Thoracic aorta (tissue), 2 donors: ENCODE measurements around the gene NLRC5. TPM values are rescaled to one million over a fixed set of nuclear protein-coding genes. Genes with fewer than 3 reads are reported as not detected.
"Not testable (repeated sequence)": the region's sequence is repeated elsewhere in the genome, so short reads cannot be mapped to it uniquely, and the experiment has no call there.

Experiments
- ATAC-seq: fragments of 150-250 bp; one replicate; pipeline ENCODE4 v1.8.0; 2017; ENCODE audit warnings: low read depth; ENCODE audit not compliant: insufficient number of reproducible peaks, low FRiP score
- DNase-seq: peaks from one replicate; pipeline ENCODE4 v3.0.0-alpha.2; 2020; ENCODE audit warnings: low spot score
- H3K27ac ChIP-seq, 2 donors: fragments of 200-600 bp; sonication (generic); 1 replicate in 1 of 2; 2 replicates in 1 of 2; pipeline ENCODE4 v1.5.1; 2016; ENCODE audit warnings: mild to moderate bottlenecking in 2 of 2, moderate library complexity in 2 of 2
- H3K27me3 ChIP-seq: fragments of 200-600 bp; sonication (generic); replicated peaks from 2 replicates; pipeline ENCODE4 v1.6.0; 2016; ENCODE audit warnings: mild to moderate bottlenecking; ENCODE audit not compliant: insufficient read depth
- H3K36me3 ChIP-seq: fragments of 200-600 bp; sonication (generic); one replicate; pipeline ENCODE4 v1.5.1; 2016
- H3K4me1 ChIP-seq, 2 donors: fragments of 200-600 bp; sonication (generic); 1 replicate in 1 of 2; 2 replicates in 1 of 2; pipeline versions ENCODE4 v1.5.1 to v1.6.0; 2016; ENCODE audit warnings: low read depth in 2 of 2, mild to moderate bottlenecking in 1 of 2; ENCODE audit not compliant: control insufficient read depth in 1 of 2
- H3K4me3 ChIP-seq: fragments of 200-600 bp; sonication (generic); 2 replicates; pipeline ENCODE4 v1.5.1; 2016; ENCODE audit warnings: mild to moderate bottlenecking
- H3K9me3 ChIP-seq: fragments of 200-600 bp; sonication (generic); 2 replicates; pipeline ENCODE4 v1.5.1; 2016
- total RNA-seq, 2 donors: library from RNA; depleted of rRNA; stranded (reverse); fragments of >200 nt; gene quantifications; one replicate each; pipeline versions ENCODE4 v1.1.0 to v1.2.3, GENCODE V29; 2016
- TF ChIP-seq, protein P1 (sequence below): fragments of 200-600 bp; sonication (generic); IDR thresholded peaks from one replicate; pipeline ENCODE4 v1.5.1; 2019; ENCODE audit warnings: antibody characterized with exemption

NLRC5 gene
- total RNA-seq, 2 donors from 2014 or later: 51.0 to 54.4 TPM

- Histone ChIP-seq H3K4me3 (no peak overlapping the region), H3K36me3 (no peaks in the 10 kb centered on the region), H3K4me1 (peaks cover 18 to 43% of the 10 kb centered on the region in 2 donors), H3K9me3 (no peaks in the 10 kb centered on the region), H3K27me3 (no peaks in the 10 kb centered on the region), H3K27ac (peak overlapping the region; percentile 12 to 39)
- TF ChIP-seq, protein P1, sequence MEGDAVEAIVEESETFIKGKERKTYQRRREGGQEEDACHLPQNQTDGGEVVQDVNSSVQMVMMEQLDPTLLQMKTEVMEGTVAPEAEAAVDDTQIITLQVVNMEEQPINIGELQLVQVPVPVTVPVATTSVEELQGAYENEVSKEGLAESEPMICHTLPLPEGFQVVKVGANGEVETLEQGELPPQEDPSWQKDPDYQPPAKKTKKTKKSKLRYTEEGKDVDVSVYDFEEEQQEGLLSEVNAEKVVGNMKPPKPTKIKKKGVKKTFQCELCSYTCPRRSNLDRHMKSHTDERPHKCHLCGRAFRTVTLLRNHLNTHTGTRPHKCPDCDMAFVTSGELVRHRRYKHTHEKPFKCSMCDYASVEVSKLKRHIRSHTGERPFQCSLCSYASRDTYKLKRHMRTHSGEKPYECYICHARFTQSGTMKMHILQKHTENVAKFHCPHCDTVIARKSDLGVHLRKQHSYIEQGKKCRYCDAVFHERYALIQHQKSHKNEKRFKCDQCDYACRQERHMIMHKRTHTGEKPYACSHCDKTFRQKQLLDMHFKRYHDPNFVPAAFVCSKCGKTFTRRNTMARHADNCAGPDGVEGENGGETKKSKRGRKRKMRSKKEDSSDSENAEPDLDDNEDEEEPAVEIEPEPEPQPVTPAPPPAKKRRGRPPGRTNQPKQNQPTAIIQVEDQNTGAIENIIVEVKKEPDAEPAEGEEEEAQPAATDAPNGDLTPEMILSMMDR: no peak
- no peak for ATAC-seq
- peak; percentile 36 for DNase-seq
Observed at GRCh38 chr16:56985288-56985961, 3.9 kb upstream of the NLRC5 start.

DNA sequence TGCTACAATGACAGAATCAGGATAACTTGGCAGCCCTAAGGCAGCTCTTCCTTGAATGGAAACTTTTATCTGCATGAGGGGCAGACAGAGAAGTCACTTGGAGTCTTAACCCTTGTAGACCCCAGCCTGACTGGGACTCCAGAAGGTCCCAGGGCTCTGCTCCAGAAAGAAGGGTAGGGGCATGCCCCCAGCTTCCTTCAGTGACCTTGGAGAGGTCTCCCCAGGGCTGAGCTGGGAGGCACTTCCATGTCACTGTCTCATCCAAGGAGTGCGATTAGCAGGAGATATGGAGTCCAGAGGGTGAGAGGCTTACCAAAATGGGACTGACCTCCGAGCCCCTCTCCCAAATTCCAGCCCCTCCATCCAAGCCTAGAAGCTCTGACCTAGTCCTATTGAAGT lies 3.4 kb upstream of the NLRC5 start:
- H3K27me3 ChIP-seq: no peaks in the 10 kb centered on the region
- no peak overlapping the region for H3K4me3 ChIP-seq
- H3K4me1 ChIP-seq: peaks cover 23 to 44% of the 10 kb centered on the region in 2 donors
- no peaks in the 10 kb centered on the region for H3K36me3 ChIP-seq
- ATAC-seq: no peak
- no peaks in the 10 kb centered on the region for H3K9me3 ChIP-seq
- peak overlapping the region; percentile 3 to 39 for H3K27ac ChIP-seq
- TF ChIP-seq, protein P1: no peak
- no peak for DNase-seq

DNA sequence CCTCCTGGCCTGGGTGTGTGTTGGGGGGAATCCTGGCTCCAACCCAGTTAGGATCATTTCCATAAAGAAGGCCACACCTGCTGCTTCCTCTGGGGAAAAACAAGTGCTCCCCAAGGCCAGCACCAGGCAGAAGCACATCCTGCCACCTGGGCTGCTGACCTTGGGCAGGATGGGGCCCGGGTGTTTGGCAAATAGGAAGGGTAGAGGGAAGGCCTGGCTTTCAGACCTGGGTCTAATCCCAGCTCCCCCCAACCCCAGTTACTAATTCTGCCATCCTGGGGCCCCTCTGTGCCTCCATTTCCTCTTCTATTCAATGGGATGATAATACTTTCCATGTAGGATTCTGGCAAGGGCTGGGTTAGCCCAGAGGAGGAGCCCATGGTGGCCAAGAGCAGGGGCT lies 3.0 kb upstream of the NLRC5 start:
- Histone ChIP-seq H3K9me3 (no peaks in the 10 kb centered on the region), H3K27me3 (no peaks in the 10 kb centered on the region), H3K27ac (no peak overlapping the region), H3K36me3 (no peaks in the 10 kb centered on the region), H3K4me3 (no peak overlapping the region), H3K4me1 (peaks cover 24 to 40% of the 10 kb centered on the region in 2 donors)
- ATAC-seq: no peak
- no peak for DNase-seq
- TF ChIP-seq, protein P1: no peak

- H3K36me3 ChIP-seq, ATAC-seq, H3K4me3 ChIP-seq, H3K27ac ChIP-seq, DNase-seq, H3K9me3 ChIP-seq, H3K27me3 ChIP-seq: not testable (repeated sequence)
- peaks cover 24 to 34% of the 10 kb centered on the region in 2 donors for H3K4me1 ChIP-seq
Observed at GRCh38 chr16:56986908-56987307, 2.4 kb upstream of the NLRC5 start.

- Histone ChIP-seq H3K4me3 (no peak overlapping the region), H3K27me3 (no peaks in the 10 kb centered on the region), H3K36me3 (no peaks in the 10 kb centered on the region), H3K4me1 (peaks cover 24 to 32% of the 10 kb centered on the region in 2 donors), H3K27ac (no peak overlapping the region), H3K9me3 (no peaks in the 10 kb centered on the region)
- no peak for DNase-seq
- TF ChIP-seq, protein P1: no peak
- ATAC-seq: no peak
Observed at GRCh38 chr16:56987692-56988091, 1.7 kb upstream of the NLRC5 start.
